ENCODE measurements around the gene ZAP70. TPM values are rescaled to one million over a fixed set of nuclear protein-coding genes. Genes with fewer than 3 reads are reported as not detected.

Gene ZAP70
- total and polyA plus RNA-seq, 2 of the 13 experiments (the other 11 are each of a cell fraction or from before 2014, with no cell fraction given), result 0.51 to 4.0 TPM

DNA sequence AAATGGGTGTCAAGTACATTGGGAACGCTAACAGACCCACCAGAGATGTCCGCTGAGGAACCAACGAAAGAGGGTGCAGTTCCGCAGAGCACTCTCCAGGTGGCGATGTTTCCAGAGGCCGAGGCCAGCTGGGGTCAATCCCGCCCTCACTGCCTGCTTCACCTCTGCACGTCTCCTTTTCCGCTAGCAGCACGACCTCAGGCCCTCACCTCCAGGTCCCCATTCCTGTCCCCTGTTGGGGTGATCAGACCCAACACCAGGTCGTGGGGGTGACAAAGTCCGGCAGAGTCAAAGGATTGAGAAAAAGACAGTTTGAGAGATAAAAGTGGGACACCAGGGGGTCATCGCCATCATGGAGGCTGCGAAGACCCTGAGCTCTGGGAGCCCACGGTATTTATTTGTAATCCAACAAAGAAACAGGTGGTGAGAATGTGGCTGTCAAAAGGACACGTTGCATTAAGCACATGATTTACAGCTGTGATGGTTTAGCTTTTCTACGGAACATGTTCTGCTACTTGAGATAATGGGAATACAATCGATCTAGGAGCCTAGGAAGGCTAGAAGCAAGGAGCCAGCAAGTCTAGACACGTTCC lies 27.3 kb downstream of the ZAP70 start (continued):
- TF ChIP-seq ZNF34 (CRISPR knock-in tag; IDR thresholded peaks at IDR 0.05; ENCODE audit: borderline replicate concordance) (no peak), AHR (CRISPR knock-in tag; IDR thresholded peaks at IDR 0.05) (no peak), ESRRA (CRISPR knock-in tag; IDR thresholded peaks at IDR 0.05; ENCODE audit: low read depth) (no peak), ZNF230 (CRISPR knock-in tag; IDR thresholded peaks at IDR 0.05) (no peak), EP300 (IDR thresholded peaks at IDR 0.05; ENCODE audit: low read depth in 2 of 2, low read length in 2 of 2) (no peak), EP300 (CRISPR knock-in tag; IDR thresholded peaks at IDR 0.05; ENCODE audit: borderline replicate concordance) (no peak), RNF2 (conservative IDR thresholded peaks at IDR 0.05; ENCODE audit: low read depth) (0 out of 2 replicates have a peak, but pooled peaks have one; percentile 21), ZNF382 (CRISPR knock-in tag; IDR thresholded peaks at IDR 0.05; ENCODE audit: borderline replicate concordance) (no peak), PTBP1 (IDR thresholded peaks at IDR 0.05; ENCODE audit: low read depth, low read length, poor library complexity, severe bottlenecking) (no peak), FOXP1 (IDR thresholded peaks at IDR 0.05) (no peak), FOXP1 (CRISPR knock-in tag; IDR thresholded peaks at IDR 0.05) (no peak), ZFYVE20 (CRISPR knock-in tag; IDR thresholded peaks at IDR 0.05; ENCODE audit: borderline replicate concordance, low read depth) (no peak), GATAD1 (CRISPR knock-in tag; IDR thresholded peaks at IDR 0.05) (no peak), BRD4 (CRISPR knock-in tag; IDR thresholded peaks at IDR 0.05) (no peak), NFRKB (IDR thresholded peaks at IDR 0.05) (no peak), SP1 (IDR thresholded peaks at IDR 0.05) (no peak), SP1 (CRISPR knock-in tag; IDR thresholded peaks at IDR 0.05) (0 out of 2 replicates have a peak, but pooled peaks have one; percentile 32), NBN (conservative IDR thresholded peaks at IDR 0.05) (no peak), PRMT3 (CRISPR knock-in tag; IDR thresholded peaks at IDR 0.05; ENCODE audit: borderline replicate concordance, low read depth) (no peak), ZSCAN12 (CRISPR knock-in tag; IDR thresholded peaks at IDR 0.05) (no peak), ZNF619 (CRISPR knock-in tag; IDR thresholded peaks at IDR 0.05) (no peak), ERF (CRISPR knock-in tag; IDR thresholded peaks at IDR 0.05) (peak; percentile 68)
- TF ChIP-seq, protein P1, sequence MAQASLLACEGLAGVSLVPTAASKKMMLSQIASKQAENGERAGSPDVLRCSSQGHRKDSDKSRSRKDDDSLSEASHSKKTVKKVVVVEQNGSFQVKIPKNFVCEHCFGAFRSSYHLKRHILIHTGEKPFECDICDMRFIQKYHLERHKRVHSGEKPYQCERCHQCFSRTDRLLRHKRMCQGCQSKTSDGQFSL (CRISPR knock-in tag; IDR thresholded peaks at IDR 0.05), result no peak
- TF ChIP-seq, protein P2, sequence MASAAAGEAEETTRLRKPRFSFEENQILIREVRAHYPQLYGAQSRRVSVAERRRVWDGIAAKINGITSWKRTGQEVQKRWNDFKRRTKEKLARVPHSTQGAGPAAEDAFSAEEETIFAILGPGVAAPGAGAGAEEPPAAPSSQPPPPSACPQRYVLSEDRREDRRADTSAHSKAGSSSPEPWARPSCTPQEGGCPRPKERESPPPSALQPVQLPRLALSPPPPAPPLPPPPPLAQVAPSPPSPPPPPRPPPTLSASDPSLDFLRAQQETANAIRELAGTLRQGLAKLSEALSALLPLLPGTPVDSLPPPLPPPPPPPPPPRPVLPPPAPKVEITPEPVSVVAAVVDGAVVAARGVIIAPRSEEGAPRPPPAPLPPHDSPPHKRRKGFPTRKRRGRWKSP (CRISPR knock-in tag; IDR thresholded peaks at IDR 0.05), result no peak
- TF ChIP-seq, protein P3, sequence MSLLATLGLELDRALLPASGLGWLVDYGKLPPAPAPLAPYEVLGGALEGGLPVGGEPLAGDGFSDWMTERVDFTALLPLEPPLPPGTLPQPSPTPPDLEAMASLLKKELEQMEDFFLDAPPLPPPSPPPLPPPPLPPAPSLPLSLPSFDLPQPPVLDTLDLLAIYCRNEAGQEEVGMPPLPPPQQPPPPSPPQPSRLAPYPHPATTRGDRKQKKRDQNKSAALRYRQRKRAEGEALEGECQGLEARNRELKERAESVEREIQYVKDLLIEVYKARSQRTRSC (CRISPR knock-in tag; IDR thresholded peaks at IDR 0.05; ENCODE audit: low read depth), result no peak
- TF ChIP-seq, protein P4, sequence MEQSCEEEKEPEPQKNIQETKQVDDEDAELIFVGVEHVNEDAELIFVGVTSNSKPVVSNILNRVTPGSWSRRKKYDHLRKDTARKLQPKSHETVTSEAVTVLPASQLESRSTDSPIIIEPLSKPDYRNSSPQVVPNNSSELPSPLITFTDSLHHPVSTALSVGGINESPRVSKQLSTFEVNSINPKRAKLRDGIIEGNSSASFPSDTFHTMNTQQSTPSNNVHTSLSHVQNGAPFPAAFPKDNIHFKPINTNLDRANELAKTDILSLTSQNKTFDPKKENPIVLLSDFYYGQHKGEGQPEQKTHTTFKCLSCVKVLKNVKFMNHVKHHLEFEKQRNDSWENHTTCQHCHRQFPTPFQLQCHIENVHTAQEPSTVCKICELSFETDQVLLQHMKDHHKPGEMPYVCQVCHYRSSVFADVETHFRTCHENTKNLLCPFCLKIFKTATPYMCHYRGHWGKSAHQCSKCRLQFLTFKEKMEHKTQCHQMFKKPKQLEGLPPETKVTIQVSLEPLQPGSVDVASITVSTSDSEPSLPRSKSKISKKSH (CRISPR knock-in tag; IDR thresholded peaks at IDR 0.05; ENCODE audit: borderline replicate concordance), result 0 out of 2 replicates have a peak, but pooled peaks have one; percentile 45
- TF ChIP-seq, protein P5, sequence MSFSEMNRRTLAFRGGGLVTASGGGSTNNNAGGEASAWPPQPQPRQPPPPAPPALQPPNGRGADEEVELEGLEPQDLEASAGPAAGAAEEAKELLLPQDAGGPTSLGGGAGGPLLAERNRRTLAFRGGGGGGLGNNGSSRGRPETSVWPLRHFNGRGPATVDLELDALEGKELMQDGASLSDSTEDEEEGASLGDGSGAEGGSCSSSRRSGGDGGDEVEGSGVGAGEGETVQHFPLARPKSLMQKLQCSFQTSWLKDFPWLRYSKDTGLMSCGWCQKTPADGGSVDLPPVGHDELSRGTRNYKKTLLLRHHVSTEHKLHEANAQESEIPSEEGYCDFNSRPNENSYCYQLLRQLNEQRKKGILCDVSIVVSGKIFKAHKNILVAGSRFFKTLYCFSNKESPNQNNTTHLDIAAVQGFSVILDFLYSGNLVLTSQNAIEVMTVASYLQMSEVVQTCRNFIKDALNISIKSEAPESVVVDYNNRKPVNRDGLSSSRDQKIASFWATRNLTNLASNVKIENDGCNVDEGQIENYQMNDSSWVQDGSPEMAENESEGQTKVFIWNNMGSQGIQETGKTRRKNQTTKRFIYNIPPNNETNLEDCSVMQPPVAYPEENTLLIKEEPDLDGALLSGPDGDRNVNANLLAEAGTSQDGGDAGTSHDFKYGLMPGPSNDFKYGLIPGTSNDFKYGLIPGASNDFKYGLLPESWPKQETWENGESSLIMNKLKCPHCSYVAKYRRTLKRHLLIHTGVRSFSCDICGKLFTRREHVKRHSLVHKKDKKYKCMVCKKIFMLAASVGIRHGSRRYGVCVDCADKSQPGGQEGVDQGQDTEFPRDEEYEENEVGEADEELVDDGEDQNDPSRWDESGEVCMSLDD (CRISPR knock-in tag; IDR thresholded peaks at IDR 0.05; ENCODE audit: borderline replicate concordance), result no peak
